PC-9 (cell line): ENCODE measurements around the gene ARHGAP44.

ENCODE experiments used
- EZH2 ChIP-seq: fragments of 200-600 bp; sonication (generic); IDR thresholded peaks from 2 replicates; pipeline ENCODE4 v1.8.0; 2017; ENCODE audit warnings: antibody characterized with exemption, low read depth
- TF ChIP-seq, protein P1 (sequence below): fragments of 200-600 bp; sonication (generic); conservative IDR thresholded peaks from 2 replicates; pipeline ENCODE4 v1.6.1; 2017; ENCODE audit warnings: mixed run types, antibody characterized with exemption, mild to moderate bottlenecking, moderate library complexity

- TF ChIP-seq, protein P1, sequence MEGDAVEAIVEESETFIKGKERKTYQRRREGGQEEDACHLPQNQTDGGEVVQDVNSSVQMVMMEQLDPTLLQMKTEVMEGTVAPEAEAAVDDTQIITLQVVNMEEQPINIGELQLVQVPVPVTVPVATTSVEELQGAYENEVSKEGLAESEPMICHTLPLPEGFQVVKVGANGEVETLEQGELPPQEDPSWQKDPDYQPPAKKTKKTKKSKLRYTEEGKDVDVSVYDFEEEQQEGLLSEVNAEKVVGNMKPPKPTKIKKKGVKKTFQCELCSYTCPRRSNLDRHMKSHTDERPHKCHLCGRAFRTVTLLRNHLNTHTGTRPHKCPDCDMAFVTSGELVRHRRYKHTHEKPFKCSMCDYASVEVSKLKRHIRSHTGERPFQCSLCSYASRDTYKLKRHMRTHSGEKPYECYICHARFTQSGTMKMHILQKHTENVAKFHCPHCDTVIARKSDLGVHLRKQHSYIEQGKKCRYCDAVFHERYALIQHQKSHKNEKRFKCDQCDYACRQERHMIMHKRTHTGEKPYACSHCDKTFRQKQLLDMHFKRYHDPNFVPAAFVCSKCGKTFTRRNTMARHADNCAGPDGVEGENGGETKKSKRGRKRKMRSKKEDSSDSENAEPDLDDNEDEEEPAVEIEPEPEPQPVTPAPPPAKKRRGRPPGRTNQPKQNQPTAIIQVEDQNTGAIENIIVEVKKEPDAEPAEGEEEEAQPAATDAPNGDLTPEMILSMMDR = no peak
- TF ChIP-seq EZH2 = no peak
Observed at GRCh38 chr17:12839042-12839441, 49.7 kb downstream of the ARHGAP44 start.
